Loucy (cell line): ENCODE results near the gene TMEM164.

ENCODE experiments used
- H2AFZ ChIP-seq: fragments of 200-600 bp; sonication (generic); 2 replicates; pipeline ENCODE4 v1.6.0; 2016; ENCODE audit warnings: antibody characterized with exemption, mild to moderate bottlenecking, low read length, moderate library complexity
- H3F3A ChIP-seq: fragments of 200-600 bp; 2 replicates; pipeline ENCODE4 v1.6.0; 2016; ENCODE audit warnings: antibody characterized with exemption, low read depth, mild to moderate bottlenecking
- H3K27me3 ChIP-seq: fragments of 200-600 bp; sonication (generic); 2 replicates; pipeline ENCODE4 v1.6.1; 2014; ENCODE audit warnings: low read length, mild to moderate bottlenecking; ENCODE audit not compliant: insufficient read depth, poor library complexity, severe bottlenecking
- H3K36me3 ChIP-seq: fragments of 200-600 bp; sonication (generic); 2 replicates; pipeline ENCODE4 v1.6.1; 2016; ENCODE audit warnings: low read length; ENCODE audit not compliant: insufficient read depth
- H3K4me1 ChIP-seq: fragments of 200-600 bp; sonication (generic); 2 replicates; pipeline ENCODE4 v1.5.1; 2014; ENCODE audit warnings: low read length, mild to moderate bottlenecking; ENCODE audit not compliant: insufficient read depth, poor library complexity, severe bottlenecking
- H3K4me2 ChIP-seq: fragments of 200-600 bp; sonication (generic); 2 replicates; pipeline ENCODE4 v1.6.0; 2014; ENCODE audit warnings: antibody characterized with exemption, low read length, low read depth, mild to moderate bottlenecking; ENCODE audit not compliant: poor library complexity, severe bottlenecking
- H3K4me3 ChIP-seq: fragments of 200-600 bp; sonication (generic); 2 replicates; pipeline ENCODE4 v1.5.1; 2014; ENCODE audit warnings: low read length, mild to moderate bottlenecking, mixed read lengths; ENCODE audit not compliant: poor library complexity, severe bottlenecking
- H3K79me2 ChIP-seq: fragments of 200-600 bp; sonication (generic); 2 replicates; pipeline ENCODE4 v1.6.1; 2014; ENCODE audit warnings: low read length; ENCODE audit not compliant: insufficient read depth
- H3K9ac ChIP-seq: fragments of 200-600 bp; sonication (generic); 2 replicates; pipeline ENCODE4 v1.6.0; 2014; ENCODE audit warnings: mild to moderate bottlenecking, low read depth, low read length, moderate library complexity; ENCODE audit not compliant: poor library complexity, severe bottlenecking
- H3K9me2 ChIP-seq: fragments of 200-600 bp; sonication (generic); replicated peaks from 2 replicates; pipeline ENCODE4 v1.6.1; 2016; ENCODE audit warnings: low read depth, low read length, mixed read lengths
- H3K9me3 ChIP-seq: fragments of 200-600 bp; sonication (generic); 2 replicates; pipeline ENCODE4 v1.6.1; 2014; ENCODE audit warnings: mild to moderate bottlenecking, antibody characterized with exemption, low read length, low read depth; ENCODE audit not compliant: insufficient read depth
- H4K20me1 ChIP-seq: fragments of 200-600 bp; sonication (generic); 2 replicates; pipeline ENCODE4 v1.6.0; 2014; ENCODE audit warnings: antibody characterized with exemption, low read length, mild to moderate bottlenecking; ENCODE audit not compliant: insufficient read depth, poor library complexity, severe bottlenecking
- CTCF ChIP-seq: fragments of 200-600 bp; sonication (generic); conservative IDR thresholded peaks from 2 replicates; pipeline ENCODE4 v1.5.1; 2014; ENCODE audit warnings: mild to moderate bottlenecking, antibody characterized with exemption, low read length
- EZH2phosphoT487 ChIP-seq: fragments of 200-600 bp; IDR thresholded peaks from 2 replicates; pipeline ENCODE4 v1.6.1; 2018; ENCODE audit warnings: antibody characterized with exemption, mild to moderate bottlenecking, moderate library complexity, borderline replicate concordance

TMEM164 gene

GRCh38 chrX:110050386-110050785, 47.5 kb downstream of the TMEM164 start:
- Histone ChIP-seq H3K9me3 (no peaks in the 10 kb centered on the region), H3K79me2 (peaks cover 60% of the 10 kb centered on the region), H3K36me3 (peaks cover 21% of the 10 kb centered on the region; the same call in 1 of the 2 replicates), H3K27me3 (no peaks in the 10 kb centered on the region), H3K9me2 (no peaks in the 10 kb centered on the region), H3K4me1 (no peaks in the 10 kb centered on the region), H3K4me3 (no peak overlapping the region), H4K20me1 (peaks cover 15% of the 10 kb centered on the region), H3F3A (no peaks in the 10 kb centered on the region), H2AFZ (no peak overlapping the region), H3K9ac (no peak overlapping the region), H3K4me2 (no peak overlapping the region)
- TF ChIP-seq CTCF = no peak
- no peak for TF ChIP-seq EZH2phosphoT487

GRCh38 chrX:110050901-110051300, 48.0 kb downstream of the TMEM164 start:
- Histone ChIP-seq H4K20me1 (peaks cover 12% of the 10 kb centered on the region), H3F3A (no peaks in the 10 kb centered on the region), H3K9me2 (no peaks in the 10 kb centered on the region), H2AFZ (no peak overlapping the region), H3K27me3 (no peaks in the 10 kb centered on the region), H3K4me1 (no peaks in the 10 kb centered on the region), H3K36me3 (peaks cover 21% of the 10 kb centered on the region; the same call in 1 of the 2 replicates), H3K9me3 (no peaks in the 10 kb centered on the region), H3K4me2 (no peak overlapping the region), H3K4me3 (no peak overlapping the region), H3K9ac (no peak overlapping the region), H3K79me2 (peaks cover 57% of the 10 kb centered on the region)
- TF ChIP-seq EZH2phosphoT487 (no peak), CTCF (no peak)

GRCh38 chrX:110051559-110051958, 48.6 kb downstream of the TMEM164 start:
- Histone ChIP-seq H3K79me2 (peaks cover 50% of the 10 kb centered on the region), H3K36me3 (peaks cover 18% of the 10 kb centered on the region; the same call in 1 of the 2 replicates), H3K9me2 (no peaks in the 10 kb centered on the region), H3K4me1 (no peaks in the 10 kb centered on the region), H3K4me2 (no peak overlapping the region), H3F3A (no peaks in the 10 kb centered on the region), H3K9ac (no peak overlapping the region), H3K9me3 (no peaks in the 10 kb centered on the region), H3K4me3 (no peak overlapping the region), H3K27me3 (no peaks in the 10 kb centered on the region), H2AFZ (no peak overlapping the region), H4K20me1 (peaks cover 11% of the 10 kb centered on the region)
- TF ChIP-seq CTCF (no peak), EZH2phosphoT487 (no peak)
